Ecto neural progenitor cell (in vitro differentiated cells): ENCODE measurements around the gene ATP6V0B.

ENCODE experiments used
- DNase-seq: peaks from one replicate; pipeline ENCODE4 v3.0.0-alpha.2; 2018; ENCODE audit warnings: low spot score

Gene ATP6V0B

DNA sequence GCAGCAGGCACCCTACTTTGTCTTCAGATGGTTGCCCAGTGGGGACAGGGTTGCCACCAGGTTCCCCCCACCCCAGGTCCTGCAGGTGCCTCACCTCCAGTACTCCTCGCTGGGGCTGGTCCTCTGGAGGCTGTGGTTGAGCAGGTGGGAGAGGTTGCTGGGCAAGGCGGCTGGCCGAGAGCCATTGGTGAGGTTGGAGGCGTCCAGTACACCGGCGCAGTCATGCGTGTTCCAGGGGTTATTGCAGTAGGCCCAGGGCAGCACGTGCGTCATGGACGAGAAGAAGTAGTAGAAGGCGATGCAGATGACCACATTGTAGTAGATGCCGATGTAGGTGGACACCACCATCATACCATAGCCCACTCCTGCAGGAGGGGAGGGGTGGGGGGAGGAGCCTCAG is 33.5 kb downstream of the ATP6V0B start:
- DNase-seq, result no peak

GRCh38 chr1:44010935-44011471 is 36.2 kb downstream of the ATP6V0B start:
- DNase-seq, result no peak

- DNase-seq, result no peak
Observed at GRCh38 chr1:44012404-44012803, 37.6 kb downstream of the ATP6V0B start.

DNA sequence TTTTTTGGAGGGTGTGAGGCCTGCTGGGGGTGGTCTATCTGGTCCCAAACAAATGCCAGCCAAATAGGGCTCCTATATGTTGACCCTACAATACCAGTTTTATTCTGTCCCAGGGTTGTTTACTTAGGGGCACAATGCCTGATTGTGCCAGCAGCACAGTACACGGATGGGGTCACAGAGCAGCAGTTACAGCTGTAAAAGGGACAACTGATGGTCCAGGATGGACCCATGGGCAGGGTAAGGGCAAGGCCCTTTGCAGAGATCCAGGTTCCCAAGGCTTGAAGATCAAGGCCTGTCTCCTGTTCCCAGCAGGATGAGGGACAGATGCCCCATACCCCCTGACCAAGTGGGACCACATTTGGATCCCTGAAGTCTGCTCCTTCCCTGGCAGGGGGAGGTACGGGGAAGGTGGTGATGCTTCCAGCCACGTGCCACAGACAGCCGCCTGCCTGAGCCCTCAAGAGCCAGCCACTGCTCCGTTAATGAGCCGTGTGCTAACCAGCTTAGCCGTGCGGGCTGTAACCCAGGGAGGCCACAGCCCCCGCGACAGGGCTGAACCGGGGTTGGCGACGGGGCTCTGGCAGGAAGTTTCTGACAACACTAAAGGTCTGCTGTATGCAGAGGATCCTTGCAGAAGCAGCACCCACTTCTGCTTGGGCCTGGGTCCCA is 38.3 kb downstream of the ATP6V0B start:
- no peak for DNase-seq

GRCh38 chr1:44013949-44014348 is 39.2 kb downstream of the ATP6V0B start:
- DNase-seq, result no peak

GRCh38 chr1:44014365-44015104 is 39.8 kb downstream of the ATP6V0B start:
- DNase-seq, result no peak

- DNase-seq, result no peak
Observed at GRCh38 chr1:44015206-44015605, 40.4 kb downstream of the ATP6V0B start.

GRCh38 chr1:44016041-44016889 is 41.5 kb downstream of the ATP6V0B start:
- no peak for DNase-seq

DNA sequence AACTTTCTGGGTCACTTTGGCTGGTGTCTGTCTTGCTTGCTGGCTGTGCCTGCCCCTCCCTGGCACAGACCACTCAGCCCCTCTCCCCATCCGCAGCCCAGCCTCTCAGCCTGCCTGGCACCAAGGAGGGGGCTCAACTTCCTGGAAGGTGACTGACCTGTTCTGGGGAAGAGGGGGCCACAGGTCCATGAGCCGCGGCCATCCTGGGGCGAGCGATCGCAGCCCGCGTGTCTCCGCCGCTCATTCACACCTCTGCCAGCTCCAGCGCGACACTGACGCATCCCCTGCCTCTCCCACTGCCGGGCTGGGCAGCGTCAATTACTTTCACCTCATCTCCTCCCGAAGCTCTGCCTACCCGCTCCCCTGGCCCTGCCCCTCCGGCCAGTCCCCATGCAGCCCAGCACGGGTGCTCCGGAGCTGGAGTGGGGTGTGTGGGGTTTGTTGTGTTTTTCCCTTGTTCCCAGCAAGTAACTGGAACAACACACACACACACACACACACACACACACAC is 42.2 kb downstream of the ATP6V0B start:
- DNase-seq, result no peak

DNA sequence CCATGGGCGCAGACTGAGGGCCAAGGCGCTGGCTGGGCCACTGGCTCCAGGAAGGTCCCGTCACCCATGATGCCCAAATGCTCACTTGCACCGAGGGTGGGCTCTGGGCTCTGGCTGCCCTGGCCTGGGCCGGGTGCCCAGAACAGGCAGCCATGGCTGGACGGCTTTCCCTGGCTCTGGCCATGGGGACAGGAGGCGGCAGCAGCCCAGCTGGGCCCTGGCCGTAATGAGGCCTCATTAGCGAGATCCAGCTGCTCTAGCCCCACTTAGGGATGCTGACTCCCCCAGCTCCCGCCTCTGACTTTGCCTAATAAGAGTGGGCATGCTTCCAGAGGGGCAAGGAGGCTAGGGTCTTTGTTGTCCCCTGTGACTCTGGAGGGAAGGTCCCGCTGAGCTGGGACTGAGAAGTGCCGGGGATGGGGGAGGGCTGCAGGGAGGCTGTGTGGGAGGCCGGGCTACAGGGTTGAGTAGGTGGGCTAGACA is 44.7 kb downstream of the ATP6V0B start:
- DNase-seq, result no peak

DNA sequence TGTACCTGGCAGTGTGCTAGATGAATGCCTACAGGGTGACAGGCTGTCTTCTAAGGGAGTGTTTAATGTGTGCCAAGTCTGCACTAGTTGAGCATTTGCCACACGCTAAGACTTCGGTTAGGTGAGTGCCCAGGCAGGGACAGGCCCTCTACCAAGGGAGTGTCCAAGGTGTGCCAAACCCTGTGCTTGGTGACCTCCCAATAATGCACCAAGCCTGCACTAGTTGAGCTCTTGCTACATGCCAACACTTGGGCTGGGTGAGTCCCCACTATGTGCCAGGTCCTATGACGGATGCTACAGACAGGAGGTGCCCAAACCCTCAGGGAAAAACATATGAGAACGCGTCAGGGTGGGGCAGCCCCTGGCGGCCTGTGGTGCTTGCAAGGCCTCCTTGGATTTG is 45.7 kb downstream of the ATP6V0B start:
- no peak for DNase-seq

DNA sequence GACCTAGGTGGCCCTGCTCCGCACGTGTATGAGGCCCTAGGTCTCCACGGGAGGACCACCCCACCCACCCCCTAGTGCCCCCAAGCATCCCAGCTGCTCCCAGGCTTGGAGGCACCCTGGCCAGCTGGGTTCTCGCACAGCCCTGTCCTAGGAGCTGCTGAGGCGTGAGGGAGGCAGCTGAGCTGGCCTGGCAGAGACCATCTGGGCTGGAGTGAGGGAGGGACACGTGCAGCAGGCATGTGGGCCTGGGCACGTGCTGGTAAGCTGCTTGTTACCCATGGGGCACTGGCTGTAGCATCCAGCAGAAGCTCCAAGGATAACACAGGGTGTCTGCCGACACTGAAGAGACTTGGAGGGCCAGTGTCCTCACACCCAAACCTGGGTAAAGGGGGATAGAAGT is 46.4 kb downstream of the ATP6V0B start:
- no peak for DNase-seq

- no peak for DNase-seq
Observed at GRCh38 chr1:44021581-44022321, 47.0 kb downstream of the ATP6V0B start.

DNA sequence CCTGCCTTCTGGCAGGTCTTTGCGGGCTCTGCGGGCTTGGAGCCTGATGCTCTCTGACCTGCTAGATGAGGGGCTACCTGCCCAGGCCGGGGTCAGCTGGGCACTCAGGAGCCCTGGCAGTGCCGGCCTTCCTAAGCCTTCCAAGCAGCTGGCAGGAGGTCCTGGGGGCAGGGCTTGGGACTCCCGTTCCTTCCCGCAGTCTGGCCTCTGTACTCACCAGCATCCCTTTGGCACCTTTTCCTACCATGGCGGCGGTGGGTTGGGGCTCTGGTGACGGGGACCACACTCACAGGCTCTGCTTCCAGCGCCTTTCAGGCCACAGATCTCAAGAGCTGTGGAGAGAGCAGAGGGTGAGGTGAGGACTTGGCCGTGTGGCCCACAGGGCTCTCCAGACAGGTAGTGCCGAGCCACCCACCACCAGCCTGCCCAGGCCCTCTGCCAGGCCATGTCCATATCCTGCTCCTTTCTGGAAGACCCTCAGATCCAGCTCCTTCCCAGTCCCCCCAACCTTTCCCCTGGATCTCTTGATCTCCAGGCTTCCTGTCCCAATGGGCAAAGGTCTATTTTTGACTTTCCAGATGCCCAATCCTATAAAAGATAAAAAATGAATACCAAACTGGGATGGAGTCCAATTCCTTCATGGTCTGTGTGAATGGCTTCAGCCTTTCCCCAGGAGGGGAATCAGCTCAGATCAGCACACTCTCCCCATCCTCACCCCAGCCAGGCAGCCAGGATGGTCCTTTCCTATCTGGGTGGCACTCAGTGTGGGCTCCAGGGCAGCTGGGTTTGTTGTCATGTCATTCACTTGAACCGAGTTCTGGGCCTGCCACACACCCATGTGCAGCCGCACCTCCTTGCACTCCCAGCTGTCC is 49.5 kb downstream of the ATP6V0B start:
- DNase-seq, result no peak

GRCh38 chr1:44024903-44025525 is 50.3 kb downstream of the ATP6V0B start:
- DNase-seq, result no peak

GRCh38 chr1:44025816-44026215 is 51.1 kb downstream of the ATP6V0B start:
- no peak for DNase-seq

DNA sequence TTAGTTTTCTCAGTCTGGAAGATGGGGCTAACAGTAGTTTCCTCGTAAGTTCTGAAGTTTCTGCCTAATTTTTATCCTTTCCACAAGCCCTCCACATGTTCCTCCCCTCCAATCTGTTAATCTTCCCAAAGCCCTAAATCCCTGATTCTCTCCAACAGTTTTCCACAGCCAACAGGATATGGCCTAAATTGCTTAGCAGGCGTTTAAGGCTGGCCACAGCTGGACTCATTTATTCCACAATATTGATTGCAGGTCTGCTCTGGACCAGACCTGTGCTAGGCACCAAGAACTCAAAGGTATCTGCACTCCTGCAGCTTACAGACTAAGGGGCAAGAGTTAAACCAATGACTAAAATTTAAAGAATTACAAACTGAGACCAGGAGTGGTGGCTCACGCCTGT is 52.6 kb downstream of the ATP6V0B start:
- DNase-seq, result no peak
